Measurements from ENCODE around the gene TANK.

DNA sequence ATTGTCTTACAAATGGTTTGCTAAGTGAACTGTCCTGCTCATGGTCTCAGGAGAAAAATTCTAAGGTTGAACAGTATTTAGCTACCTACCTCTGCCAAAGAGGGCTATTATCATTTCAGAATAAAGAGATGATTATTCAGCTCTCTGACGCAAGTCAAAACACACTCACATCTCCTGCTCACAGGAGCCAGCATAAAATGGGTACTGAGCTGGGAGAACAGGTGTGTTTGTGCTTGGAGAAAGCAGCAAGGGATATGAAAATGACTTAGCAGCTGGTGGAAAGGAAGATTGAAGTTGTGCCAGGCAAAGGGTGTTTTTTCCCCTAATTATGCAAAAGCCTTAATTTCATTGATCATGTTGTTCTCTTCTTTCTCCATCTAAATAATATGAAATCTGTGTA lies 47.3 kb upstream of the TANK start:
- TF ChIP-seq, protein P1, sequence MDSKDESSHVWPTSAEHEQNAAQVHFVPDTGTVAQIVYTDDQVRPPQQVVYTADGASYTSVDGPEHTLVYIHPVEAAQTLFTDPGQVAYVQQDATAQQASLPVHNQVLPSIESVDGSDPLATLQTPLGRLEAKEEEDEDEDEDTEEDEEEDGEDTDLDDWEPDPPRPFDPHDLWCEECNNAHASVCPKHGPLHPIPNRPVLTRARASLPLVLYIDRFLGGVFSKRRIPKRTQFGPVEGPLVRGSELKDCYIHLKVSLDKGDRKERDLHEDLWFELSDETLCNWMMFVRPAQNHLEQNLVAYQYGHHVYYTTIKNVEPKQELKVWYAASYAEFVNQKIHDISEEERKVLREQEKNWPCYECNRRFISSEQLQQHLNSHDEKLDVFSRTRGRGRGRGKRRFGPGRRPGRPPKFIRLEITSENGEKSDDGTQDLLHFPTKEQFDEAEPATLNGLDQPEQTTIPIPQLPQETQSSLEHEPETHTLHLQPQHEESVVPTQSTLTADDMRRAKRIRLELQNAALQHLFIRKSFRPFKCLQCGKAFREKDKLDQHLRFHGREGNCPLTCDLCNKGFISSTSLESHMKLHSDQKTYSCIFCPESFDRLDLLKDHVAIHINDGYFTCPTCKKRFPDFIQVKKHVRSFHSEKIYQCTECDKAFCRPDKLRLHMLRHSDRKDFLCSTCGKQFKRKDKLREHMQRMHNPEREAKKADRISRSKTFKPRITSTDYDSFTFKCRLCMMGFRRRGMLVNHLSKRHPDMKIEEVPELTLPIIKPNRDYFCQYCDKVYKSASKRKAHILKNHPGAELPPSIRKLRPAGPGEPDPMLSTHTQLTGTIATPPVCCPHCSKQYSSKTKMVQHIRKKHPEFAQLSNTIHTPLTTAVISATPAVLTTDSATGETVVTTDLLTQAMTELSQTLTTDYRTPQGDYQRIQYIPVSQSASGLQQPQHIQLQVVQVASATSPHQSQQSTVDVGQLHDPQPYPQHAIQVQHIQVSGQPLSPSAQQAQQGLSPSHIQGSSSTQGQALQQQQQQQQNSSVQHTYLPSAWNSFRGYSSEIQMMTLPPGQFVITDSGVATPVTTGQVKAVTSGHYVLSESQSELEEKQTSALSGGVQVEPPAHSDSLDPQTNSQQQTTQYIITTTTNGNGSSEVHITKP (CRISPR knock-in tag; IDR thresholded peaks at IDR 0.05; ENCODE audit: low read depth) = no peak
- TF ChIP-seq ETV5 (CRISPR knock-in tag; IDR thresholded peaks at IDR 0.05; ENCODE audit: borderline replicate concordance) = no peak

Measured in HepG2 (cell line).